ENCODE data around the gene PLEKHM2. TPM values are rescaled to one million over a fixed set of nuclear protein-coding genes. Genes with fewer than 3 reads are reported as not detected.

Gene PLEKHM2
- total RNA-seq, 4 donors from 2014 or later = 51.3 to 61.6 (median 55.2) TPM

- 95% methylated on average over 10 of the region's 10 CpGs for WGBS
- peaks cover 2% of the 10 kb centered on the region for H3K36me3 ChIP-seq
- no peak overlapping the region for H3K4me3 ChIP-seq
- TF ChIP-seq EP300 (IDR thresholded peaks at IDR 0.05) (no peak), CTCF (IDR thresholded peaks at IDR 0.05) (no peak), POLR2A (IDR thresholded peaks at IDR 0.05) (no peak), POLR2AphosphoS5 (IDR thresholded peaks at IDR 0.05) (no peak)
- no peaks in the 10 kb centered on the region for H3K9me3 ChIP-seq
- no peaks in the 10 kb centered on the region for H3K4me1 ChIP-seq
- H3K27me3 ChIP-seq = no peaks in the 10 kb centered on the region
- no peak for DNase-seq (ENCODE audit: low spot score in 2 of 2)
- H3K27ac ChIP-seq = no peak overlapping the region
Measured at GRCh38 chr1:15669074-15669473, 15.0 kb upstream of the PLEKHM2 start.

- Histone ChIP-seq H3K27me3 (no peaks in the 10 kb centered on the region), H3K27ac (no peak overlapping the region), H3K4me3 (no peak overlapping the region), H3K9me3 (no peaks in the 10 kb centered on the region), H3K4me1 (peaks cover 3% of the 10 kb centered on the region), H3K36me3 (peaks cover under 1% of the 10 kb centered on the region)
- no peak for DNase-seq (ENCODE audit: low spot score in 2 of 2)
- TF ChIP-seq POLR2A (IDR thresholded peaks at IDR 0.05) (no peak), EP300 (IDR thresholded peaks at IDR 0.05) (no peak), POLR2AphosphoS5 (IDR thresholded peaks at IDR 0.05) (no peak), CTCF (IDR thresholded peaks at IDR 0.05) (no peak)
- WGBS = 79% methylated on average over 4 of the region's 4 CpGs
Measured at GRCh38 chr1:15669864-15670263, 14.3 kb upstream of the PLEKHM2 start.

GRCh38 chr1:15671430-15671829 is 12.7 kb upstream of the PLEKHM2 start:
- Histone ChIP-seq H3K27ac (no peak overlapping the region), H3K4me3 (no peak overlapping the region), H3K36me3 (no peaks in the 10 kb centered on the region), H3K27me3 (no peaks in the 10 kb centered on the region), H3K9me3 (no peaks in the 10 kb centered on the region), H3K4me1 (peaks cover 7% of the 10 kb centered on the region)
- whole genome bisulfite sequencing = 100% methylated on average over 2 of the region's 2 CpGs
- DNase-seq (ENCODE audit: low spot score in 2 of 2) = no peak
- TF ChIP-seq POLR2AphosphoS5 (IDR thresholded peaks at IDR 0.05) (no peak), POLR2A (IDR thresholded peaks at IDR 0.05) (no peak), CTCF (IDR thresholded peaks at IDR 0.05) (no peak), EP300 (IDR thresholded peaks at IDR 0.05) (no peak)

- Histone ChIP-seq H3K9me3 (no peaks in the 10 kb centered on the region), H3K36me3 (no peaks in the 10 kb centered on the region), H3K27ac (no peak overlapping the region), H3K4me1 (peaks cover 7% of the 10 kb centered on the region), H3K27me3 (no peaks in the 10 kb centered on the region), H3K4me3 (no peak overlapping the region)
- DNase-seq (ENCODE audit: low spot score in 2 of 2) = no peak
- 55% methylated on average over 12 of the region's 12 CpGs for WGBS
- TF ChIP-seq POLR2AphosphoS5 (IDR thresholded peaks at IDR 0.05) (no peak), EP300 (IDR thresholded peaks at IDR 0.05) (no peak), POLR2A (IDR thresholded peaks at IDR 0.05) (no peak), CTCF (IDR thresholded peaks at IDR 0.05) (no peak)
Measured at GRCh38 chr1:15674386-15675159, 9.5 kb upstream of the PLEKHM2 start.

- Histone ChIP-seq H3K27me3 (no peaks in the 10 kb centered on the region), H3K4me1 (peaks cover 16% of the 10 kb centered on the region), H3K27ac (no peak overlapping the region), H3K36me3 (no peaks in the 10 kb centered on the region), H3K4me3 (no peak overlapping the region), H3K9me3 (no peaks in the 10 kb centered on the region)
- WGBS = 54% methylated on average over 2 of the region's 2 CpGs
- DNase-seq (ENCODE audit: low spot score in 2 of 2) = no peak
- TF ChIP-seq POLR2AphosphoS5 (IDR thresholded peaks at IDR 0.05) (no peak), CTCF (IDR thresholded peaks at IDR 0.05) (no peak), POLR2A (IDR thresholded peaks at IDR 0.05) (no peak), EP300 (IDR thresholded peaks at IDR 0.05) (no peak)
Measured at GRCh38 chr1:15676010-15676409, 8.1 kb upstream of the PLEKHM2 start.

Data from suprapubic skin (tissue), 4 donors.